ENCODE measurements around the gene UBA1. TPM values are rescaled to one million over a fixed set of nuclear protein-coding genes. Genes with fewer than 3 reads are reported as not detected.

UBA1 gene
- total and polyA plus RNA-seq, 8 donors = 192 to 248 (median 218) TPM

- intact Hi-C loops (cut with DNase I) = no loop called here
- peaks cover 0 to 5% of the 10 kb centered on the region in 2 donors for H3K36me3 ChIP-seq
- DNase-seq = no peak
- H3K4me1 ChIP-seq = no peaks in the 10 kb centered on the region
- no peak overlapping the region for H3K27ac ChIP-seq
- no peaks in the 10 kb centered on the region for H3K9me3 ChIP-seq
- no peaks in the 10 kb centered on the region for H3K27me3 ChIP-seq
- ATAC-seq = no peak
- H3K4me3 ChIP-seq = no peak overlapping the region
- TF ChIP-seq CTCF (IDR thresholded peaks at IDR 0.05) = no peak
Observed at GRCh38 chrX:47162927-47163583, 30.6 kb upstream of the UBA1 start.

- DNase-seq (no peak), ATAC-seq (no peak)
- Histone ChIP-seq H3K9me3 (no peaks in the 10 kb centered on the region), H3K36me3 (peaks cover 0 to 7% of the 10 kb centered on the region in 2 donors), H3K4me3 (no peak overlapping the region), H3K4me1 (no peaks in the 10 kb centered on the region), H3K27ac (no peak overlapping the region), H3K27me3 (no peaks in the 10 kb centered on the region)
- TF ChIP-seq CTCF (IDR thresholded peaks at IDR 0.05) = no peak
- intact Hi-C loops (cut with DNase I) = no loop called here
Observed at GRCh38 chrX:47164420-47164819, 29.2 kb upstream of the UBA1 start.

- no peak for DNase-seq
- ATAC-seq = no peak
- intact Hi-C loops (cut with DNase I) = no loop called here
- Histone ChIP-seq H3K9me3 (no peaks in the 10 kb centered on the region), H3K27ac (no peak overlapping the region), H3K4me1 (no peaks in the 10 kb centered on the region), H3K36me3 (peaks cover 0 to 24% of the 10 kb centered on the region in 2 donors), H3K4me3 (no peak overlapping the region), H3K27me3 (no peaks in the 10 kb centered on the region)
- TF ChIP-seq CTCF (IDR thresholded peaks at IDR 0.05) = no peak
Observed at GRCh38 chrX:47166126-47166525, 27.5 kb upstream of the UBA1 start.

- H3K27ac ChIP-seq = no peak overlapping the region
- no peak for DNase-seq
- no peaks in the 10 kb centered on the region for H3K4me1 ChIP-seq
- no peak for TF ChIP-seq CTCF (IDR thresholded peaks at IDR 0.05)
- H3K27me3 ChIP-seq = no peaks in the 10 kb centered on the region
- intact Hi-C loops (cut with DNase I) = no loop called here
- H3K9me3 ChIP-seq = no peaks in the 10 kb centered on the region
- no peak for ATAC-seq
- peaks cover 0 to 46% of the 10 kb centered on the region in 2 donors for H3K36me3 ChIP-seq
- H3K4me3 ChIP-seq = no peak overlapping the region
Observed at GRCh38 chrX:47168495-47169073, 25.0 kb upstream of the UBA1 start.

GRCh38 chrX:47169273-47169672, 24.4 kb upstream of the UBA1 start:
- ATAC-seq = no peak
- no peak for DNase-seq
- H3K27ac ChIP-seq = no peak overlapping the region
- intact Hi-C loops (cut with DNase I) = no loop called here
- H3K9me3 ChIP-seq = no peaks in the 10 kb centered on the region
- H3K36me3 ChIP-seq = peaks cover 0 to 50% of the 10 kb centered on the region in 2 donors
- H3K4me1 ChIP-seq = no peaks in the 10 kb centered on the region
- H3K4me3 ChIP-seq = no peak overlapping the region
- H3K27me3 ChIP-seq = no peaks in the 10 kb centered on the region
- TF ChIP-seq CTCF (IDR thresholded peaks at IDR 0.05) = no peak
